Lower leg skin (tissue), 4 donors: ENCODE data around the gene MLYCD. TPM values are rescaled to one million over a fixed set of nuclear protein-coding genes. Genes with fewer than 3 reads are reported as not detected.

Experiments used
- DNase-seq, 2 donors: peaks; one replicate each; pipeline ENCODE4 v3.0.0-alpha.2; 2019; ENCODE audit warnings: low spot score in 2 of 2
- H3K4me3 ChIP-seq: fragments of 200-600 bp; sonication (generic); 2 replicates; pipeline ENCODE4 v1.5.1; 2017; ENCODE audit warnings: mild to moderate bottlenecking, low read depth; ENCODE audit not compliant: poor library complexity, severe bottlenecking
- CTCF ChIP-seq, 3 donors: fragments of 450-650 bp; IDR thresholded peaks; one replicate each; pipeline ENCODE4 v1.5.1; 2016; ENCODE audit warnings: antibody characterized with exemption in 3 of 3, mild to moderate bottlenecking in 3 of 3, moderate library complexity in 2 of 3
- POLR2A ChIP-seq, 2 donors: fragments of 450-650 bp; IDR thresholded peaks; one replicate each; pipeline ENCODE4 v1.6.1; 2016 to 2017; ENCODE audit warnings: antibody characterized with exemption in 2 of 2, mild to moderate bottlenecking in 1 of 2, moderate library complexity in 1 of 2
- WGBS, 2 donors: methylation state at CpG; one replicate each; pipeline ENCODE4 v1.1.5; 2018; 5-methylcytosine and 5-hydroxymethylcytosine counted together
- intact Hi-C: fragments of 100-400 bp; cut with DNase I; formaldehyde crosslinking; loops from one replicate; pipeline ENCODE4 v1.15.0; 2023; ENCODE audit warnings: low total_unique reads
- total RNA-seq, 4 donors: library from RNA; depleted of rRNA; stranded (reverse); fragments of >200 nt; gene quantifications; one replicate each; pipeline ENCODE4 v1.1.0, GENCODE V29; 2016

The MLYCD gene
- total RNA-seq = 1 to 10 TPM; 3.8 to 8.8 (median 5.2) TPM

- H3K4me3 ChIP-seq = peak within 1 kb of the TSS; percentile 64
- TF ChIP-seq POLR2A (IDR thresholded peaks at IDR 0.05) = no peak
- TF ChIP-seq CTCF (IDR thresholded peaks at IDR 0.05) = no peak
- intact Hi-C loops = no loop called here
- peak; percentile 60 to 95 for DNase-seq
- 6 to 15% methylated on average over 18 to 34 of the region's 69 CpGs for WGBS, 2 donors
These were observed at the start of gene MLYCD for GRCh38 chr16:83898463-83899271. Gene MLYCD, plus strand, starts transcription at chr16:83899115. Its CDS starts 30 bp downstream, at chr16:83899145.

- intact Hi-C loops = loop anchor here (10.0 kb wide), 1 partner anchor 145 kb away; no protein-coding TSS in a partner anchor
- no peak for DNase-seq
- H3K4me3 ChIP-seq = no peak overlapping the region
- no peak for TF ChIP-seq POLR2A (IDR thresholded peaks at IDR 0.05)
- TF ChIP-seq CTCF (IDR thresholded peaks at IDR 0.05) = no peak
- 71 to 72% methylated on average over 6 of the region's 6 CpGs for WGBS, 2 donors
These were observed 49.5 kb upstream of the MLYCD start for GRCh38 chr16:83849421-83849820.

GRCh38 chr16:83850947-83851346, 48.0 kb upstream of the MLYCD start:
- 78 to 84% methylated on average over 5 of the region's 5 CpGs for WGBS, 2 donors
- DNase-seq = no peak
- TF ChIP-seq CTCF (IDR thresholded peaks at IDR 0.05) (no peak), POLR2A (IDR thresholded peaks at IDR 0.05) (no peak)
- no peak overlapping the region for H3K4me3 ChIP-seq
- intact Hi-C loops = no loop called here

GRCh38 chr16:83851473-83851872, 47.4 kb upstream of the MLYCD start:
- DNase-seq = no peak
- intact Hi-C loops = no loop called here
- TF ChIP-seq POLR2A (IDR thresholded peaks at IDR 0.05) (no peak), CTCF (IDR thresholded peaks at IDR 0.05) (no peak)
- WGBS, 2 donors = 92 to 93% methylated on average over 4 of the region's 4 CpGs
- no peak overlapping the region for H3K4me3 ChIP-seq

- no peak for DNase-seq
- 81 to 91% methylated on average over 11 of the region's 11 CpGs for WGBS, 2 donors
- H3K4me3 ChIP-seq = no peak overlapping the region
- no peak for TF ChIP-seq CTCF (IDR thresholded peaks at IDR 0.05)
- no peak for TF ChIP-seq POLR2A (IDR thresholded peaks at IDR 0.05)
- intact Hi-C loops = no loop called here
These were observed 46.1 kb upstream of the MLYCD start for GRCh38 chr16:83852774-83853173.
